ENCODE measurements around the gene C22orf39. TPM values are rescaled to one million over a fixed set of nuclear protein-coding genes. Genes with fewer than 3 reads are reported as not detected.
"Not testable (repeated sequence)": the region's sequence is repeated elsewhere in the genome, so short reads cannot be mapped to it uniquely, and the experiment has no call there.

C22orf39 gene
- total RNA-seq, 2 experiments from 2014 or later: 42.2 to 47.4 TPM

DNA sequence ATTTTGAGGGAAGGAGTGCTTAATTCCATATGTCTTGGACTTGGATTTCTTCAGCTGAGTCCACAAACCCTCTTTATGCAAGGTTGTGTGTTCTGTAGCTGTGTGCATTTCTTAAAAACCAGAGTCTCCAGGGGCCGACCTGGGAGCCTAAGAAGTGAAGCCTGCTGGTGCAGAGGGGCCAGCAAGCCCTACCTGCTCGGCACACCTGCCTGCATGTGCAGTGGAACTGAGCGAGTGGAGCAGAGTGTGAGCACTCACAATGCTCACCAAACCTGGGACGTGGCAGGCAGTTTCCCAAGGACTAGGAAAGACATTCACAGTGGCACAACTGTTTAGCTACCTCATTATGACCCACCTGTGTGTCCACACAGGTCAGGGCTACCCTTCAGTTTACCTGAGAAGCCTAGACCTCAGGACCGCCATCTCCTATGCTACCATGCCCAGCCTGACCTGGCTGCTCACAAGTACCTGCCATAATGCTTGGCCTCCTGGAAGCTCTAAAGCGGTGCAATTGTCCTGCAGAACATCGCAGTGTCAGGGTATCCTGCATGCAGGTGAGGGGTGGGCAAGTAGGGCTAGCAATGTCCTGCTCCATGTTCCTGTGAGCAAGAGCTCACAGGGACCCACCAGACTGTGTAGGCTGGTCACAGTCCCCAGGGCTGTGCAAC lies 3.8 kb downstream of the C22orf39 start:
- H3K4me3 Mint-ChIP-seq: no peak overlapping the region
- DNase-seq: no peak
- H3K4me1 Mint-ChIP-seq: peaks cover 29% of the 10 kb centered on the region
- ATAC-seq (ENCODE audit: low read depth): no peak
- POLR2A ChIA-PET: interaction anchor here (5.0 kb wide), 1 partner anchor 10 kb away, joined by 70 read pairs; the partner anchor contains the start of genes HIRA and MRPL40
- no peaks in the 10 kb centered on the region for H3K27me3 Mint-ChIP-seq
- H3K36me3 Mint-ChIP-seq: peaks cover 14% of the 10 kb centered on the region
- no peak overlapping the region for H3K27ac Mint-ChIP-seq
- no peaks in the 10 kb centered on the region for H3K9me3 Mint-ChIP-seq

GRCh38 chr22:19442166-19442565 lies 5.3 kb downstream of the C22orf39 start:
- POLR2A ChIA-PET: no interaction called here
- no peak for DNase-seq
- Mint-ChIP-seq H3K27me3 (no peaks in the 10 kb centered on the region), H3K4me1 (peaks cover 26% of the 10 kb centered on the region), H3K27ac (no peak overlapping the region), H3K9me3 (no peaks in the 10 kb centered on the region), H3K36me3 (peaks cover 16% of the 10 kb centered on the region), H3K4me3 (no peak overlapping the region)
- no peak for ATAC-seq (ENCODE audit: low read depth)

DNA sequence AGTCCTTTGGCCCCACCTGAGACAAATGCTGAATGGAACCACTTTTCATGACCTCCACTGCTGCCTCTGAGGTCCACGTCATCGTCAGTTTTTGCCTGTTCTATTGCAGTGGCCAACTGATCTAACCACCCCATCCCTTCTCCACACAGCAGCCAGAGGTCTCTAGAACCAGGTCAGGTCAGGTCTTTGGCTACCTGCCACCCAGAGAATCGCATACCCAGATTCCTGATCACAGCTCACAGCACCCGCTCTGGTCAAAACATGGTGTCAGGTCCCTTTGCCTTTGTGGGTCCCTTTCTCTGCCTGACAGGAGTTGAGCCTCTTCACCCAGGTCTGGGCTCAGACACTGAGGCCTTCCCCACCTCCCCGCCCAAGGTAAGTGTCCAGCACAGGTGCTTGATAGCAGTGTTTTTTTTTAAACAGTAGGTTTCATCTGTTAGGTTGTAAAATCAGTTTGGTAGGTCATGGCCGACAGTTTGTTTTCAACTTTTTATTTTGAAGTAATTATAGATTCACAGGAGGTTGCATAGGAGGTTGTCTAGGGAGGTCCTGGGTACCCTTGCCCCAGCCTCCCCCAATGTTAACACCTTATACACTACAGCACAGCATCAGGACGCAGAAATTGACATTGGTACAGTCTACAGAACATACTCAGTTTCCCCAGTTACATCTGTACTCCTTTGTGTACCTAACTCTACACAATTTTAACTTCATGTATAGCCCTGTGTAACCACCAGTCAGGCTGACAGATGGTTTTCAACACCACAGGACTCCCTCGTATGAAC lies 6.9 kb downstream of the C22orf39 start:
- H3K4me3 Mint-ChIP-seq: no peak overlapping the region
- no peaks in the 10 kb centered on the region for H3K9me3 Mint-ChIP-seq
- no peaks in the 10 kb centered on the region for H3K27me3 Mint-ChIP-seq
- peaks cover 14% of the 10 kb centered on the region for H3K36me3 Mint-ChIP-seq
- H3K27ac Mint-ChIP-seq: no peak overlapping the region
- ATAC-seq (ENCODE audit: low read depth): no peak
- H3K4me1 Mint-ChIP-seq: peaks cover 16% of the 10 kb centered on the region
- no peak for DNase-seq
- POLR2A ChIA-PET: no interaction called here

DNA sequence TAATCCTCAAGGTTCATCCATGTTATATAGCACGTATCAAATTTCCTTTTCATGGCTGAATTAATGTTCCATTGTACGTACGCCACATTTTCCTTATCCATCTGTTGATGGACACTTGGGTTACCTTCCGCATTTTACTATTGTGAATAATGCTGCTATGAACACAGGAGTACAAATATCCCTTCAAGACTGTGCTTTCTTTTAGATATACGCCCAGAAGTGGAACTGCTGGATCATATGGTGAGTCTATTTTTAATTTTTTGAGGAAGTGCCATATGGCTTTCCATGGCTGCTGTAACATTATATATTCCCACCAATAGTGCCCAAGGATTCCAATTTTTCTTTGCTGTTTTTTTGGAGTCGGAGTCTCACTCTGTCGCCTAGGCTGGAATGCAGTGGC lies 9.2 kb downstream of the C22orf39 start:
- Mint-ChIP-seq H3K4me1 (peaks cover 8% of the 10 kb centered on the region), H3K27ac (peak overlapping the region; percentile 34), H3K27me3 (no peaks in the 10 kb centered on the region), H3K36me3 (peaks cover 9% of the 10 kb centered on the region), H3K9me3 (no peaks in the 10 kb centered on the region), H3K4me3 (no peak overlapping the region)
- ATAC-seq (ENCODE audit: low read depth): no peak
- DNase-seq: no peak
- POLR2A ChIA-PET: no interaction called here

- ATAC-seq (ENCODE audit: low read depth); DNase-seq; H3K4me3 Mint-ChIP-seq; H3K4me1 Mint-ChIP-seq; H3K36me3 Mint-ChIP-seq; H3K27me3 Mint-ChIP-seq; H3K9me3 Mint-ChIP-seq: not testable (repeated sequence)
- H3K27ac Mint-ChIP-seq: peak overlapping the region; percentile 9
- POLR2A ChIA-PET: interaction anchor here (6.9 kb wide), 1 partner anchor 10 kb away, joined by 70 read pairs; the partner anchor contains the start of gene C22orf39
Observed at GRCh38 chr22:19436444-19437161, 10.9 kb downstream of the C22orf39 start.

- Mint-ChIP-seq H3K9me3 (no peaks in the 10 kb centered on the region), H3K27me3 (no peaks in the 10 kb centered on the region), H3K27ac (peak overlapping the region; percentile 56), H3K4me3 (no peak overlapping the region), H3K36me3 (peaks cover 4% of the 10 kb centered on the region), H3K4me1 (peaks cover 10% of the 10 kb centered on the region)
- no peak for DNase-seq
- POLR2A ChIA-PET: interaction anchor here (1.2 to 6.9 kb wide), 2 partner anchors 11 to 29 kb away, joined by 3 to 70 read pairs; partner anchors contain the start of gene C22orf39
- ATAC-seq (ENCODE audit: low read depth): no peak
Observed at GRCh38 chr22:19434829-19435580, 12.5 kb downstream of the C22orf39 start.

- Mint-ChIP-seq H3K4me1 (peaks cover 15% of the 10 kb centered on the region), H3K27me3 (no peaks in the 10 kb centered on the region), H3K9me3 (no peaks in the 10 kb centered on the region), H3K4me3 (no peak overlapping the region), H3K27ac (no peak overlapping the region), H3K36me3 (peaks cover 6% of the 10 kb centered on the region)
- no peak for ATAC-seq (ENCODE audit: low read depth)
- DNase-seq: no peak
- POLR2A ChIA-PET: interaction anchor here (0.6 to 6.9 kb wide), 4 partner anchors 12 to 215 kb away, joined by 3 to 70 read pairs (median 4); partner anchors contain the start of gene C22orf39
Observed at GRCh38 chr22:19434401-19434800, 13.1 kb downstream of the C22orf39 start.

DNA sequence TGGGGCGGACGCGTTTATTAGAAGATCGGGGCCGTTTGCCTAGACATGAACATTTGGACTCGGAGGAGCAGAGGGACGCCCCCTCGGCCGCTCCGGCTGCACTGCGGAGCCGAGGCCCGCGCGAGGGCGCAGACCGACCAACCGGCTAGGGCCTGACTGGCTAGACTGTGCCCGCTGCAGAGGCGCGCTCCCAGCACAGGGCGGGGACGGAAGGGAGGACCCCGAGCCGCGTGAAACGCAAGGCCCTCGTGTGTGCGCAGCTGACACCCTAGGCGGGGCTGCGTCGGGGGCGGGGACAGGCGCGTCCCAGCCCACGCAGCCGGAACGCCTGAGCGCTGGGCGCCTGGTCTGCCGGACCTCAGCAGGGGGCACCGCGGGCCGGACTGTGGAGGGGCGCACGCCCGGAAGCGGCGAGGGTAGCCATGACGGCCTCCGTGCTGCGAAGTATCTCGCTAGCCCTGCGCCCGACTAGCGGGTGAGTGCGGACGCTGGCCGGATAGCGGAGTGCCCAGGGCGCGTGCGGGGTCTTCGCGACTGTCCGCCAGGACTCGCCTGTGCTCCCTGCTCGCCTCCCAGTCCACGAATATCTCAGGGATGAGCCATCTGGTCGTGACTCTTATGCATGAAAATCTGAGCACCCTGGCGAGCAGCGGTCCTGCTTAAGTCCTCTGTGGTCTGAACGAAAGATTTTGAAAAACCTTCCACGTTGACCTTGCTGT lies 15.2 kb downstream of the C22orf39 start, which contains the start of gene MRPL40:
Gene MRPL40 (plus strand): TSS at position 413 of the 719 bp plus-strand sequence. CDS start 10 bp downstream, at position 423.
- peaks cover 26% of the 10 kb centered on the region for H3K4me1 Mint-ChIP-seq
- POLR2A ChIA-PET: interaction anchor here (0.7 to 6.9 kb wide), 7 partner anchors 11 to 283 kb away, joined by 3 to 70 read pairs (median 5); partner anchors contain the start of genes C22orf39, CDC45, CLTCL1 and UFD1
- peak within 1 kb of the TSS; percentile 95 for H3K27ac Mint-ChIP-seq
- no peaks in the 10 kb centered on the region for H3K9me3 Mint-ChIP-seq
- H3K4me3 Mint-ChIP-seq: peak within 1 kb of the TSS; percentile 93
- DNase-seq (peak; percentile 90), ATAC-seq (ENCODE audit: low read depth) (peak; percentile 86)
- H3K36me3 Mint-ChIP-seq: peaks cover 13% of the 10 kb centered on the region
- H3K27me3 Mint-ChIP-seq: no peaks in the 10 kb centered on the region

DNA sequence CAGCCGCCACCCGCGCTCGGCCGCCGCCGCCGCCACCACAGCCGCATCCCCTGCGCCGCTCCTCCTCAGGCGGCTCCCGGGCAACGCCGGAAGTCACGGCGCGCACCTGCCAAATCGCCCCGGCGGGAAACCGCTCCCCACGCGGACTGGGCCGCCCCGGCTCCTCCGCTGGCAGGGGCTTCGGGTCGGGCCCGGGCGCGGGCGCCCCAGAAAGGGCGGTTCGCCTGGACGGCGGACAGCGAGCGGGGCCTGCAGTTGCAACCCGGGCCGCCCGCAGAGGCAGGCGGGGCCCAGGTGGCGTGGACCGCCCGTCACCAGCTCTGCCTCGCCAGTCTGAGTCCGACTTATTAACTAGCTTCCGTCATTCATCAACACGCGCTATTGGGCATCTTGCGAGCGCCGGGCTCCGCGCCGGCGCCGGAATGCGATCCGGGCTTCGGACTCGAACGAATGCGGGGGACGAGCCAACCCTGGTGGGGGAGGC lies 15.8 kb downstream of the C22orf39 start, which contains the start of gene HIRA:
Gene HIRA (minus strand): TSS at position 85 of the 484 bp plus-strand sequence. CDS start 257 bp downstream, outside the sequence.
- no peaks in the 10 kb centered on the region for H3K9me3 Mint-ChIP-seq
- H3K4me3 Mint-ChIP-seq: peak within 1 kb of the TSS; percentile 93
- no peaks in the 10 kb centered on the region for H3K27me3 Mint-ChIP-seq
- H3K4me1 Mint-ChIP-seq: peaks cover 28% of the 10 kb centered on the region
- POLR2A ChIA-PET: interaction anchor here (0.6 to 6.9 kb wide), 8 partner anchors 10 to 317 kb away, joined by 3 to 70 read pairs (median 4); partner anchors contain the start of genes C22orf39, CDC45, CLTCL1 and UFD1
- ATAC-seq (ENCODE audit: low read depth) (peak; percentile 47), DNase-seq (peak; percentile 95)
- H3K27ac Mint-ChIP-seq: peak within 1 kb of the TSS; percentile 95
- peaks cover 13% of the 10 kb centered on the region for H3K36me3 Mint-ChIP-seq

DNA sequence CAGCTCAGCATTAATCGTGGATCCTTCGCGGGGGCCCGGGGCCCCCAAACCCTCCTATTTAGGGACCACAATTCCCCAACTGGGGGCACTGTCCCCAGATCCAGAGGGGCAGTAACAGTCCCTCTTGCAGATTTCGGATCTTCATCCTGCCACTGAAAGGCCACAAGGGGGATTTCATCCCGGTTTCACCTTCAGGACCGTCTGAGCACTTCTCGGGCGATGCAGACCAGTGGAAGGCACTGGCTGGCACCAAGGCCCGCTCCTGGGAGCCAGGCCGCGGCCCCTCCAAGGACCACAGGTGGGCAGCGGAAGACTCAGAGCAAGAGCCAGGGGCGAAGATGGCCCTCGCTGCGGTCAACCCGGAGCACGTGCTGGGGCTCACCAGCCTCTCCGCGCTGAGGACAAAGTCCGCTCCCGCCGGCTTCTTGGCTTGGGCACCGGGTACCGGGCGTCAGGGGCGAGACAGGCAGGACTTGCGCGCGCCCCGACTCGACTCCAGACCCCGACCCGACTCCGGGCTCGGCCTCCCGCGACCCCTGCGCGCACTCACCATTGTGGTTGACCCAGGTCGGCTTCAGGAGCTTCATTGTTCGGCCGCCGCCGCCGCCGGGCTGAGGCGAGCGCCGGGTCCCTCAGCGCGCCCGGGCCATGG lies 16.5 kb downstream of the C22orf39 start:
- Mint-ChIP-seq H3K4me3 (peak overlapping the region; percentile 92), H3K9me3 (no peaks in the 10 kb centered on the region), H3K27me3 (no peaks in the 10 kb centered on the region), H3K4me1 (peaks cover 35% of the 10 kb centered on the region), H3K36me3 (peaks cover 16% of the 10 kb centered on the region), H3K27ac (peak overlapping the region; percentile 89)
- ATAC-seq (ENCODE audit: low read depth) (no peak), DNase-seq (peak; percentile 67)
- POLR2A ChIA-PET: interaction anchor here (0.6 to 6.9 kb wide), 8 partner anchors 10 to 316 kb away, joined by 3 to 70 read pairs (median 4); partner anchors contain the start of genes C22orf39, CDC45, CLTCL1 and UFD1

Data from activated naive CD8-positive, alpha-beta T cell treated with anti-CD3 and anti-CD28 coated beads, Interleukin-2, amount 10 ng/mL, durations not matched to agents 7 days and 5 days (primary cell).